ENCODE results near the gene SNCAIP.

Gene SNCAIP

DNA sequence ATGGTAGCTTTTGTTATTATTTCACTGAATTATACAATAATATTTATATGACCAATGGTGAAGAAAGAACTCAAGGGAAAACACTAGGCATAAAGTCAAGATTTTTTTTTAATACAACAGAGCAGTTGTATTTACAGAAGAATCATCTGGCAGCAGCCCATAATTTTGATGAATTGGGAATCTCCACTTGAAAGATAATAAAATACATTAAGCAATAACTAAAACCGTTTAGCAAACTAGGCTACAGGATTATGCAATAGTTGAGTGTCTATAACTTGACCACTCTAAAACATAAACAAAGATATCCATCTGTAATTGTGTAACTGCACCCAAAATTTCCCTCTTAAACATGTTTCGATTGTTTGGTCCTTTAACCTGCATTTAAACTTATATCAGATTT is 80.8 kb downstream of the SNCAIP start:
- Histone ChIP-seq H3K18ac (ENCODE audit: low read length) (no peak overlapping the region), H4K8ac (ENCODE audit: low read depth, low read length) (no peak overlapping the region), H3K27ac (ENCODE audit: low read depth, low read length) (no peak overlapping the region), H2BK5ac (ENCODE audit: low read length) (no peak overlapping the region), H3K9ac (ENCODE audit: low read length) (no peak overlapping the region), H3K23ac (ENCODE audit: low read length) (no peak overlapping the region), H3K79me2 (ENCODE audit: control insufficient read depth, insufficient read depth, low read length) (no peaks in the 10 kb centered on the region), H3K4me1 (ENCODE audit: control insufficient read depth, low read depth, low read length) (no peaks in the 10 kb centered on the region), H2AK5ac (ENCODE audit: low read length) (no peak overlapping the region), H4K5ac (ENCODE audit: low read length) (no peak overlapping the region), H3K79me1 (ENCODE audit: low read length) (no peaks in the 10 kb centered on the region), H3K27me3 (ENCODE audit: insufficient read depth, low read length, poor library complexity) (no peaks in the 10 kb centered on the region), H3K4me3 (ENCODE audit: low read length) (no peak overlapping the region), H3K4me2 (ENCODE audit: low read length) (no peak overlapping the region), H3K4ac (ENCODE audit: low read depth, low read length) (no peak overlapping the region), H3K36me3 (ENCODE audit: control insufficient read depth, insufficient read depth, low read length) (no peaks in the 10 kb centered on the region), H3K56ac (ENCODE audit: low read length) (no peak overlapping the region), H2BK120ac (ENCODE audit: low read depth, low read length) (no peak overlapping the region), H2BK15ac (replicated peaks; ENCODE audit: low read depth) (no peak overlapping the region)
- no peak for DNase-seq
- WGBS (ENCODE audit: extremely low coverage, insufficient coverage, low lambda C conversion rate), result no CpG with 5 or more reads among the region's 2 CpGs

DNA sequence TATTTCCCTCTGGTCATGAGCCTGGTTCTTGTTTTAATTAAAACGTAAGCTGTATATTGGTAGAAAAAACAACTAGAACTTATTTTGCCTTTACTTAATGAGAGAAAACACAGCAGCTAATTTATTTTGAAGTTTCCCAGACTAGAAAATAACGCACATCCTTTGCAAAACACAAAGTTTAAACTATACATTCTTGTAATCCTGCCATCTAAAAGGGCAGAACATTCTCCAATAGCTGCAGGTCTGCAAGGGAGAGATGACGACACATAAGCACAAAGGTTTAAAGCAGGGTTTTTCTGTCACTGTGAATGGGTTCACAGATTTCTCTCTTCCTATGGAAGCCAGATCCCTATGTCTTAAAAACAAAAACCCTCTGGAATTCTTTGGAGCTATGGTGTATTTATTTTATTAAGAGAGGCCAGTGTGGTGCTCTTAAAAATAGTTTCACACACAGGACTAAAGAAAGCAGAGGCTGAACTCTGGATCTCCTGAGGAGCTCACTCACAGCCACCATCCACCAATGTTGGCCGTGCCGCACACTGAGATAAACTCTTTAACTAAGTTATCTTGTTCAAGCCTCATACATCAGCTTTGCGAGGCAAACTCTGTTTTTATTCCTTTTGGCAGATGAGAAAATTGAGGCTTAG is 82.4 kb downstream of the SNCAIP start:
- DNase-seq, result no peak
- no peaks in the 10 kb centered on the region for H3K79me1 ChIP-seq (ENCODE audit: low read length)

DNA sequence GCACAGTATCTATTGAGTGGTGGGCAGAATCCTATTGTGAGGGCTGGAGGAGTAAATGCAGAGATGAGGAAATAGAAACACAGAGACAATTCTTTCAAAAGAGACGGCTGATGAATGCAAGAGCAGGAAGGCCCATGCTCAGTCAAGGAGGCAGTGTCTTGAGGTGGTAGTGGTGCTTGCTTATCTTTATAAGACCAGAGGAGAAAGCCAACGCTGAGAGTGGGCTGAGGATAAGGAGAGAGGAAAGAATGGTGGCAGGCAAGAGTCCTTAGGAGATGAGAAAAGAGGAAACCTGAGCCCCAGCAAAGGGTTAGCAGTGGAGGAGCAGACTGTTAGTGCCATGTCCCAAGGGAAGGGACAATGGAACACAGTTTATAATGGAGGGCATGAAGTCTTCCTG is 86.0 kb downstream of the SNCAIP start:
- Histone ChIP-seq H3K79me2 (ENCODE audit: control insufficient read depth, insufficient read depth, low read length) (no peaks in the 10 kb centered on the region), H3K4me3 (ENCODE audit: low read length) (no peak overlapping the region), H3K9ac (ENCODE audit: low read length) (no peak overlapping the region), H2BK15ac (replicated peaks; ENCODE audit: low read depth) (no peak overlapping the region), H4K5ac (ENCODE audit: low read length) (no peak overlapping the region), H3K4me2 (ENCODE audit: low read length) (no peak overlapping the region), H2BK120ac (ENCODE audit: low read depth, low read length) (no peak overlapping the region), H2AK5ac (ENCODE audit: low read length) (no peak overlapping the region), H3K27me3 (ENCODE audit: insufficient read depth, low read length, poor library complexity) (no peaks in the 10 kb centered on the region), H3K4ac (ENCODE audit: low read depth, low read length) (no peak overlapping the region), H3K56ac (ENCODE audit: low read length) (no peak overlapping the region), H3K79me1 (ENCODE audit: low read length) (no peaks in the 10 kb centered on the region), H3K4me1 (ENCODE audit: control insufficient read depth, low read depth, low read length) (no peaks in the 10 kb centered on the region), H3K36me3 (ENCODE audit: control insufficient read depth, insufficient read depth, low read length) (no peaks in the 10 kb centered on the region), H4K8ac (ENCODE audit: low read depth, low read length) (no peak overlapping the region), H3K27ac (ENCODE audit: low read depth, low read length) (no peak overlapping the region), H2BK5ac (ENCODE audit: low read length) (no peak overlapping the region), H3K23ac (ENCODE audit: low read length) (no peak overlapping the region), H3K18ac (ENCODE audit: low read length) (no peak overlapping the region)
- no peak for DNase-seq
- no CpG with 5 or more reads among the region's 2 CpGs for WGBS (ENCODE audit: extremely low coverage, insufficient coverage, low lambda C conversion rate)

More for the DNA sequence above, 82.4 kb downstream of the SNCAIP start:
- H3K4me2 ChIP-seq (ENCODE audit: low read length), result no peak overlapping the region
- H3K4ac ChIP-seq (ENCODE audit: low read depth, low read length), result no peak overlapping the region
- no peak overlapping the region for H3K56ac ChIP-seq (ENCODE audit: low read length)
- H3K4me3 ChIP-seq (ENCODE audit: low read length), result no peak overlapping the region
- H3K36me3 ChIP-seq (ENCODE audit: control insufficient read depth, insufficient read depth, low read length), result no peaks in the 10 kb centered on the region
- WGBS (ENCODE audit: extremely low coverage, insufficient coverage, low lambda C conversion rate), result no CpG with 5 or more reads among the region's 6 CpGs
- no peak overlapping the region for H2BK15ac ChIP-seq (replicated peaks; ENCODE audit: low read depth)
- no peak overlapping the region for H2BK5ac ChIP-seq (ENCODE audit: low read length)
- no peak overlapping the region for H3K23ac ChIP-seq (ENCODE audit: low read length)
- H3K27ac ChIP-seq (ENCODE audit: low read depth, low read length), result no peak overlapping the region
- H3K18ac ChIP-seq (ENCODE audit: low read length), result no peak overlapping the region
- no peak overlapping the region for H4K5ac ChIP-seq (ENCODE audit: low read length)
- no peak overlapping the region for H2AK5ac ChIP-seq (ENCODE audit: low read length)
- no peaks in the 10 kb centered on the region for H3K27me3 ChIP-seq (ENCODE audit: insufficient read depth, low read length, poor library complexity)
- H3K79me2 ChIP-seq (ENCODE audit: control insufficient read depth, insufficient read depth, low read length), result no peaks in the 10 kb centered on the region
- H3K4me1 ChIP-seq (ENCODE audit: control insufficient read depth, low read depth, low read length), result no peaks in the 10 kb centered on the region
- no peak overlapping the region for H4K8ac ChIP-seq (ENCODE audit: low read depth, low read length)
- H3K9ac ChIP-seq (ENCODE audit: low read length), result no peak overlapping the region
- no peak overlapping the region for H2BK120ac ChIP-seq (ENCODE audit: low read depth, low read length)

DNA sequence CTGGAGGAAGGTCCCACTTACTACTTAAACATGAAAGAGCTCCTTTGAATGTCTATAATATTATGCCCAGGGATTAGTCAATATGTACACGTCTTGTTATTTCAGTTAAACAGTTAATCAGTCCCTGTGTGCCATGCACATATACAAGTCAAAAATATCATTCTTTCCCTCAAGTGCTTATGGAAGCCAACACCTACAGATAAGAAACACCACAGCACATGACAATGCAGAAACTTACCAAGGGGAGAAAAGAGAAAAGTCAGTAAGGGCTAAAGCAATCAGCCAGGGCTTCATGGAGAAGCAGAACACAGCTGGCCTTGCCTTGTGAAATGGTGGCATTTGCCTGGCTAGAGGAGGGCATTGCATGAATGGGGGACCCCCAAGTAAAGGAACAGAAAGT is 88.3 kb downstream of the SNCAIP start:
- no peak overlapping the region for H2BK15ac ChIP-seq (replicated peaks; ENCODE audit: low read depth)
- no peak overlapping the region for H2BK5ac ChIP-seq (ENCODE audit: low read length)
- no peak overlapping the region for H3K4me3 ChIP-seq (ENCODE audit: low read length)
- H3K9ac ChIP-seq (ENCODE audit: low read length), result no peak overlapping the region
- H3K4me2 ChIP-seq (ENCODE audit: low read length), result no peak overlapping the region
- no peak overlapping the region for H3K18ac ChIP-seq (ENCODE audit: low read length)
- no peak overlapping the region for H2AK5ac ChIP-seq (ENCODE audit: low read length)
- no peak overlapping the region for H3K27ac ChIP-seq (ENCODE audit: low read depth, low read length)
- no peaks in the 10 kb centered on the region for H3K79me1 ChIP-seq (ENCODE audit: low read length)
- no peak overlapping the region for H3K4ac ChIP-seq (ENCODE audit: low read depth, low read length)
- no peak overlapping the region for H3K56ac ChIP-seq (ENCODE audit: low read length)
- H3K27me3 ChIP-seq (ENCODE audit: insufficient read depth, low read length, poor library complexity), result no peaks in the 10 kb centered on the region
- H4K8ac ChIP-seq (ENCODE audit: low read depth, low read length), result no peak overlapping the region
- DNase-seq, result no peak
- H4K5ac ChIP-seq (ENCODE audit: low read length), result no peak overlapping the region
- no peaks in the 10 kb centered on the region for H3K79me2 ChIP-seq (ENCODE audit: control insufficient read depth, insufficient read depth, low read length)
- no peaks in the 10 kb centered on the region for H3K36me3 ChIP-seq (ENCODE audit: control insufficient read depth, insufficient read depth, low read length)
- H2BK120ac ChIP-seq (ENCODE audit: low read depth, low read length), result no peak overlapping the region
- H3K23ac ChIP-seq (ENCODE audit: low read length), result no peak overlapping the region
- no CpG with 5 or more reads among the region's 1 CpG for WGBS (ENCODE audit: extremely low coverage, insufficient coverage, low lambda C conversion rate)
- no peaks in the 10 kb centered on the region for H3K4me1 ChIP-seq (ENCODE audit: control insufficient read depth, low read depth, low read length)

DNA sequence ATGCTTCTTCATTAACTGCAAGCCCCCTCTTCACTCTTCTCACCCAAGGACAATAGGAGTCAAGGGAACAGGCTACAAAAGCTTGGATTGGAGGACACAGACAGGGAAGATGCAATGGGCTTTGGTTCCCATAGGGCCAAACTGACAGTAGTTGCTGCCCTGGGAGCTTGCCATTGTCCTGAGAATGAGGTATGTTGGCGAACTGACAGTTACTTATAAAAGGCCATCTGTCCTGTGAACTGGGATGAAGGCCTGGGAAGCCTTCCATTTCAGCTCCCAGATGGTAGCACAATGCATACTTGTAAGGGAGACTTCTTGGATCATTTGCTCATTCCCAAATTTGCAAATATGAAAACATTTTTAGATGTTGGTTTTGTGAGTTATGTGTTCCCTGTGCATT is 88.9 kb downstream of the SNCAIP start:
- no peak overlapping the region for H3K4me2 ChIP-seq (ENCODE audit: low read length)
- WGBS (ENCODE audit: extremely low coverage, insufficient coverage, low lambda C conversion rate), result no CpG with 5 or more reads among the region's 1 CpG

More for the DNA sequence above, 88.9 kb downstream of the SNCAIP start:
- Histone ChIP-seq H3K27ac (ENCODE audit: low read depth, low read length) (no peak overlapping the region), H3K79me2 (ENCODE audit: control insufficient read depth, insufficient read depth, low read length) (no peaks in the 10 kb centered on the region), H3K9ac (ENCODE audit: low read length) (no peak overlapping the region), H3K36me3 (ENCODE audit: control insufficient read depth, insufficient read depth, low read length) (no peaks in the 10 kb centered on the region), H2AK5ac (ENCODE audit: low read length) (no peak overlapping the region), H2BK5ac (ENCODE audit: low read length) (no peak overlapping the region), H3K23ac (ENCODE audit: low read length) (no peak overlapping the region), H3K56ac (ENCODE audit: low read length) (no peak overlapping the region), H4K5ac (ENCODE audit: low read length) (no peak overlapping the region), H3K4me1 (ENCODE audit: control insufficient read depth, low read depth, low read length) (no peaks in the 10 kb centered on the region), H3K79me1 (ENCODE audit: low read length) (no peaks in the 10 kb centered on the region), H3K27me3 (ENCODE audit: insufficient read depth, low read length, poor library complexity) (no peaks in the 10 kb centered on the region), H3K18ac (ENCODE audit: low read length) (no peak overlapping the region), H3K4me3 (ENCODE audit: low read length) (no peak overlapping the region), H4K8ac (ENCODE audit: low read depth, low read length) (no peak overlapping the region), H3K4ac (ENCODE audit: low read depth, low read length) (no peak overlapping the region), H2BK120ac (ENCODE audit: low read depth, low read length) (no peak overlapping the region), H2BK15ac (replicated peaks; ENCODE audit: low read depth) (no peak overlapping the region)
- DNase-seq, result no peak

Data from mesendoderm (in vitro differentiated cells).